ENCODE results near the gene ANKRD9.

- no peak for TF ChIP-seq POLR2A (IDR thresholded peaks at IDR 0.05)
- TF ChIP-seq, protein P1, sequence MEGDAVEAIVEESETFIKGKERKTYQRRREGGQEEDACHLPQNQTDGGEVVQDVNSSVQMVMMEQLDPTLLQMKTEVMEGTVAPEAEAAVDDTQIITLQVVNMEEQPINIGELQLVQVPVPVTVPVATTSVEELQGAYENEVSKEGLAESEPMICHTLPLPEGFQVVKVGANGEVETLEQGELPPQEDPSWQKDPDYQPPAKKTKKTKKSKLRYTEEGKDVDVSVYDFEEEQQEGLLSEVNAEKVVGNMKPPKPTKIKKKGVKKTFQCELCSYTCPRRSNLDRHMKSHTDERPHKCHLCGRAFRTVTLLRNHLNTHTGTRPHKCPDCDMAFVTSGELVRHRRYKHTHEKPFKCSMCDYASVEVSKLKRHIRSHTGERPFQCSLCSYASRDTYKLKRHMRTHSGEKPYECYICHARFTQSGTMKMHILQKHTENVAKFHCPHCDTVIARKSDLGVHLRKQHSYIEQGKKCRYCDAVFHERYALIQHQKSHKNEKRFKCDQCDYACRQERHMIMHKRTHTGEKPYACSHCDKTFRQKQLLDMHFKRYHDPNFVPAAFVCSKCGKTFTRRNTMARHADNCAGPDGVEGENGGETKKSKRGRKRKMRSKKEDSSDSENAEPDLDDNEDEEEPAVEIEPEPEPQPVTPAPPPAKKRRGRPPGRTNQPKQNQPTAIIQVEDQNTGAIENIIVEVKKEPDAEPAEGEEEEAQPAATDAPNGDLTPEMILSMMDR (IDR thresholded peaks at IDR 0.05): no peak
Observed at GRCh38 chr14:102539544-102540314, 30.2 kb upstream of the ANKRD9 start.
